NCI-H1105 (cell line): ENCODE data around the gene LPGAT1.
"Not testable (repeated sequence)": the region's sequence is repeated elsewhere in the genome, so short reads cannot be mapped to it uniquely, and the experiment has no call there.

ENCODE experiments used
- DNase-seq: peaks from one replicate; lab custom pipeline; 2025; lab: John Stamatoyannopoulos, UW

The LPGAT1 gene, protein sequence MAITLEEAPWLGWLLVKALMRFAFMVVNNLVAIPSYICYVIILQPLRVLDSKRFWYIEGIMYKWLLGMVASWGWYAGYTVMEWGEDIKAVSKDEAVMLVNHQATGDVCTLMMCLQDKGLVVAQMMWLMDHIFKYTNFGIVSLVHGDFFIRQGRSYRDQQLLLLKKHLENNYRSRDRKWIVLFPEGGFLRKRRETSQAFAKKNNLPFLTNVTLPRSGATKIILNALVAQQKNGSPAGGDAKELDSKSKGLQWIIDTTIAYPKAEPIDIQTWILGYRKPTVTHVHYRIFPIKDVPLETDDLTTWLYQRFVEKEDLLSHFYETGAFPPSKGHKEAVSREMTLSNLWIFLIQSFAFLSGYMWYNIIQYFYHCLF

DNA sequence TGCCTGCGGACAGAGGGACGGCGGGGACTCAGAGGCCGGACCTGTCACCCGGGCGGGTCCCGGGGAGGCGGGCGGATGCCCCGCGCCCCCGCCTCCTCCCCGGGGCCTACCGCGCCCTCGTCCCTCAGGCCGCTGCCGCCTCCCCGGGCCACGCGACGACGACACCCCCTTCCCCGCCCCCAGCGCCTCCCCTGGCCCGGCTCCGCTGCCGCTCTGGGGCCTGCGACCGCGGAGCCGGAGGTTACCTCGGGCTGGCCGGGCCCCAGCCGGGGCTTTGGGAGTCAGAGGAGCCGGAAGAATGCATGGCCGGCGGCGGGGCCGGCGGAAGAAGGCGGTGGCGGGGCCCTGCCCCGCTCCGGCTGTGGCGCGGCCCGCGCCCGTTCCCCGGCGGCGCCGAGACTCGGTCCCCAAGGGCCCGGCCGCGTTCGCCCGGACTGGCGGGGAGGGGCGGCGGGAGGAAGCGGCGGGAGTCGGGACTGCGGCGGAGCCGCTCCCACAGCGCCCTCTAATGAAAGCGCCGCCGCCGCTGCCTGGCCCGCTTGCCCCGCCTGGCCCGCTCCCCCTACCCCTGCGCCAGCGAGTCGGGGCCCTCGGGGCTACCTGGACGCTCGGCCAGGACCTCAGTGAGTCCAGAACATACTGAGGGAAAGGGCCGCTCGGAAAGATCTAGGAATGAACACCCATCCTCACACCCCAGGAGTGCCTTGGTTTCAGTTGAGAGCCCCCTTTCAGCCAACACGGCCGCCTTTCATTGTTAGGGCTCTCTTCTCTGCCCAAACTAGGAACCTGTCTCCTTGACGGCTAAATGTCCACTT lies at the start of gene LPGAT1:
LPGAT1 (minus strand) TSS at position 436 of the 815 bp plus-strand sequence. CDS start 1,467 bp downstream, outside the sequence.
- peak; percentile 83 for DNase-seq

DNA sequence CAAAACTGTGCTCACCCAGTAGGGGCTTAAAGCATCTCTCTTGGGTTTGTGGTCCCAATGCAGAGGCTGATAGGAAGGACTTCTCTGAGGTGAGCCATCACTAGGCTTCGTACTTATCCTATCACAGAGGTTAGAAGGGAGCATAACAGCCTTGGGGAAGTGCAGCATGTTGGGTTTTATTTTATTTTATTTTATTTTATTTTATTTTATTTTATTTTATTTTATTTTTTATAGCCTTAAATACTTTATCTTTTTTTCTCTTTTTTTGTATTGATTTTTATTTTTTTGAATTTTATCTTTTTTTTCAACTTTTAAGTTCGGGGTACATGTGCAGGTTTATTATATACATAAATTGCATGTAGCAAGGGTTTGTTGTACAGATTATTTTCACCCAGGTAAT lies 48.9 kb upstream of the LPGAT1 start:
- no peak for DNase-seq

DNA sequence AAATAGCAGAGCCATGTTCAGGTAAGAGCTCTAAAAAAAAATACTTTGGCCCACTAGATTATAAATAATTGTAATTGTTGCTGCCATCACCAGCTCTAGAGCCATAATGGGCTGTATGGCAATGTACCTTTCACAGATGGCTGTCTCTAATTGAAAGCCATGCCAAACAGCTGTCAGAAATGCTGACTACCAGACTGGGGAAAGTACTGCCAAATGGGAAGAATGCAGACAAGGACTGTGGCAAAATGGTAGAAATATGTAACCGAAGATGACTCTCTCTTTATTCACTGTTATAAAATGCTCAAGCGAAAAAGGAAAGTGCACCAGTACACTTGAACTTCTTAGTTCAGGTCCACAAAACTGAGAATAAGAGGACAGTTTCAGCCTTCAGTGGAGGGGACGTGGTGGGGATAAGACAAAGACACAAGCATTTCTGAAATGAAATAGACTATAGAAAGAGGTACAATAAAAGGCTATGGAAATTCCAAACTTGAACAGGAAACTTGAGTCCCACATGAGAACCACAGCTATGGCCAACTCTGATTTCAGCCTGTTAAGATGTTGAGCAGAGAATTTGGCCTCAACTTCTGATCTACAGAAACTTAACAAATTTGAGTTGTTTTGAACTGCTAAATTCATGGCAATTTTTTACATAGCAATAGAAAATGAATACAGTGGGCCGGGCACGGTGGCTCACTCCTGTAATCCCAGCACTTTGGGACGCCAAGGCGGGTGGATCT lies 46.5 kb upstream of the LPGAT1 start:
- no peak for DNase-seq

DNA sequence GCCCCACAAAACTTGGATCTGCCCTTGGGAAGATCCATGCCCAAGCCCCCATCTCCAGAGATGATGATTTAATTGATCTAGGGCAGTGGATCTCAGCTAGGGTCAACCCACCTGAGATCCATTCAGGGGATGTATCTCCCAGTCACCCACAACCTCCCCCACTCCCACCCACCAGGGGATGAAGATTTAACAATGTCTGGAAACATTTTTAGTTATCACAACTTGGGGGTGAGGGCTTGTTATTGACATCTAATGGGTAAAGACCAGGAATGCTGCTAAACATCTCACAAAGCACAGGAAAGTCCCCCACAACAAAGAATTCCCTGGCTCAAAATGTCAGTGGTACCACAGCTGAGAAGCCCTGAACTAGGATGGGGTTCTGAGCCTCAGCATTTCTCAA lies 45.0 kb upstream of the LPGAT1 start:
- DNase-seq = no peak

DNA sequence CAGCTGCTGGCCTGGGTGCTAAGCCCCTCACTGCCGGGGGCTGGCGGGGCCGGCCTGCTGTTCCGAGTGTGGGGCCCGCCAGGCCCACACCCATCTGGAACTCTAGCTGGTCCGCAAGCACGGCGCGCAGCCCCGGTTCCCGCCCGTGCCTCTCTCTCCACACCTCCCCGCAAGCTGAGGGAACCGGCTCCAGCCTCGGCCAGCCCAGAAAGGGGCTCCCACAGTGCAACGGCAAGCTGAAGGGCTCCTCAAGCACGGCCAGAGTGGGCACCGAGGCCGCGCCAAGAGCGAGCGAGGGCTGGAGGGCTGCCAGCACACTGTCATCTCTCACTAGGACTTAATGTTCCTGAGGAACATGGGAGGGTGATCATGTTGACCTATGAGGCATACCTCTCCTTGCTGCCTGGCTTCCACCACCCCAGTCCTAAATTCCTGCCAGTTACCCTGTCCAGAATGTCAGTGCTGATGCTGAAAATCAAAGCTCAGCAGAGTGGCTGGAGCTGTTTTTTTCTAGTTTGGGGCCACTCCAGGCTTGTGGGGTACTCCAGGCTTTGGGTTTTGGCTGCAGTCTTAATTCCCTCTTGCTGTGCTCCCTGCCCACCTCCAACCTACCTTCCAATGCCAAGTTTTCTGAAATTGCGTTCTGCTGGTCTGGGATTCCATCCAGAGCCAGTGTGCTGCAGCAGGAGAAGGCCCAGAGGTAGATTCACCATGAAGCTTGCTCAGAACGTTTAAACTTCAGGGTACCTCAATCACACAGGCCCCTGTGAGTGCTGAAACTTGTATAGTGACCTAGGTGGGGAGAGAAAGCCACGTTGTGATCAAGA lies 44.2 kb upstream of the LPGAT1 start:
- DNase-seq = no peak

DNA sequence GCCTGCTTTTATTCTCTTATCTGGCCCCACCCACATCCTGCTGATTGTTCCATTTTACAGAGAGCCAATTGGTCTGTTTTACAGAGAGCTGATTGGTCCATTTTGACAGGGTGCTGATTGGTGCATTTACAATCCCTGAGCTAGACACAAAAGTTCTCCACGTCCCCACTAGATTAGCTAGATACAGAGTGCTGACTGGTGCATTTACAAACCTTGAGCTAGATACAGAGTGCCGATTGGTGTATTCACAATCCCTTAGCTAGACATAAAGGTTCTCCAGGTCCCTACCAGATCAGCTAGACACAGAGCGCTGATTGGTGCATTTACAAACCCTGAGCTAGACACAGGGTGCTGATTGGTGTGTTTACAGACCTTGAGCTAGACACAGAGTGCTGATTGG lies 43.2 kb upstream of the LPGAT1 start:
- not testable (repeated sequence) for DNase-seq

DNA sequence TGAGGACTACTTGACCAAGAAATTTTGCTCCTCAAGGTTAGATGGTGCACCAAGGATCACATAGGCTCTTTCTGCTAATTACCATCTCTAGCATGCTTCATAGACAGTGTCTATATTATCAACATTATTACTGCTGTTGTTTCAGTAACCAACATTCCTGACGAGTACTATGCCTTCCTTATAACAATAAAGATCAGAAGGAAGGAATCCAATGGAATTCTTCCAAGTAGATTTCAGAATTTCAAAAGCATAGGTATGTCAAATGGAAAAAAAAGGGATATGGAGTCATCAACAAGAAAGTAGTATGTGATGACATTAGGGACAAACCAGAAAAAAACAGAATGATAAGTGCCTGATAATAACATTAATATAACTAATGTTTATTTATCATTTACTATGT lies 39.6 kb upstream of the LPGAT1 start:
- no peak for DNase-seq

DNA sequence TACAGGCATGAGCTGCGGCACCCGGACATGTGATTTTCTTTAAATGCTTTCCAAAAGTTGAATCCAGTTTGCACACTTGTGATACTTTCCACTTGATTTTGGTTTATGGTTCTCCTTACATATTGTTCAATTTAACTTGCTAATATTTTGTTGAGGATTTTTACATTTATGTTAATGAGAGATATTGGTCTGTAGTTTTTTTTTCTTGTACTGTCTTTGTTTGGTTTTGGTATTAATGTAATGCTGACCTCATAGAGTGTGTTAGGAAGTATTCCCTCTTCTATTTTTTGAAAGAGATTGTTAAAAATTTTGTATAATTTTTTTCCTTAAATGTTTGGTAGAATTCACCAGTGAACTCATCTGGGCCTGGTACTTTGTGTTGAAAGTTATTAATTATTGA lies 34.6 kb upstream of the LPGAT1 start:
- no peak for DNase-seq

DNA sequence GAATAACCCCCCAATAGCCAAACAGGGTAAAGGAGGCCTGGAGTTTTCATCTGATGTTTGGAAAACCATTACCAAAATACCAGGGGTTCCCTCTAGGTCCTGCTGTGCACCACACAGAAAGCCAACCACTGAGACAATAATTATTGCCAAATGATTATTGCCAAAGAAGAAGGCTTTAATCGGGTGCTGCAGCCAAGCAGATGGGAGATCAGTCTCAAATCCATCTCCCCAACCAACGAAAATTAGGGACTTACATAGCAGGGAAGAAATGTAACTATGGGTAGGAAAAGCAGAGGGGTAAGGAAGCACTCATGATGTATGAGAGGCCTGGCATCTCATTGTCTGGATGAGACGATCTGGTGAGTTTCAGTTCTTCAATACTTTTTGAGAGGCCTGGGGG lies 28.8 kb upstream of the LPGAT1 start:
- no peak for DNase-seq

DNA sequence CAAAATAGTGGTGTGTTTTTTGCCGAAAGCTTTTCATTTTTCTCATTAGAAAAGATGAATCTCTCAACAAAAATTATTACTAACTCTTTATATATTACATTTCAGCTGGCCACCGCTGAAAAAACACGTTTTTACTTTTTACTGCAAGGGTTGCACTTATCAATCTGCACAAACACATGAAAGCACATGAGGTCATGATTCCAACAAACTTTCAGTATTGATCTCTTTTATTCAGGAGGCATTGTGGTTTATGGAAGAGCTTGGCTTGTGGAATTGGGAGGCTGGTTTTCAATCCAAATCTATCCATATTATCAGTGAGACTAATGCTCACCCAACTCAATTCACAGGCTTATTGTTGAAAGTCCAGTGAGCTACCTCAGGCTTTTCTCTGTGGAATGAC lies 20.6 kb upstream of the LPGAT1 start:
- no peak for DNase-seq

DNA sequence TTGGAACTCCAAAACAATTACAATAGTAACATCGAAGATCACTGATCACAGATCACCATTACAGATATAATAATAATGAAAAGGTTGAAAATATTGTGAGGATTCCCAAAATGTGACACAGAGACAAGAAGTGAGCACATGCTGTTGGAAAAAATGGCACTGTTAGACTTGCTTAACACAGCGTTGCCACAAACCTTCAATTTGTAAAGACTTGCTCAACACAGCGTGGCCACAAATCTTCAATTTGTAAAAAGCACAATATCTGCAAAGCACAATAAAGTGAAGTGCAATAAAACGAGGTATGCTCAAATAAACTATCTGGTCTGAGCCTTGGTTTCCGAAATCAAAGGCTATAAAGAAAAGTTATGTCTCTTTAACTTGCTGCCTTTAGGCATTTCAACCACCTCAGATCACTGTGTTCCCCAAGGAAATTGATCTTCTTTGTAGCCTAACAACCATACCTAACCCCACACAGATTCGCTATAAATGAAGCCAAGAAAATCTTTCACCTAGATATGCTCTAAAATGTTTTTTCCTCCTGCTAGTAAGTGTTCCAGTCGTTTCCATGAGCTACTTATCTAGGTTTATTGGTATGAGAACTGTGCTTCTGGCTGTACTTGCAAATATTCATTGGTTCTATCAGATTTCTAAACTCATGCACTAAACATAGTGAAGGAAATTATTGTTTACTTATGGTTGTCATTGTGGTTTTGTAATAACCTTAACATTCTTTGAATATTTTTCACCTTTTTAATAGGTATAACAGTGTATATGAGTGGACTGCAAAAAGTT lies 13.1 kb upstream of the LPGAT1 start:
- DNase-seq = no peak

DNA sequence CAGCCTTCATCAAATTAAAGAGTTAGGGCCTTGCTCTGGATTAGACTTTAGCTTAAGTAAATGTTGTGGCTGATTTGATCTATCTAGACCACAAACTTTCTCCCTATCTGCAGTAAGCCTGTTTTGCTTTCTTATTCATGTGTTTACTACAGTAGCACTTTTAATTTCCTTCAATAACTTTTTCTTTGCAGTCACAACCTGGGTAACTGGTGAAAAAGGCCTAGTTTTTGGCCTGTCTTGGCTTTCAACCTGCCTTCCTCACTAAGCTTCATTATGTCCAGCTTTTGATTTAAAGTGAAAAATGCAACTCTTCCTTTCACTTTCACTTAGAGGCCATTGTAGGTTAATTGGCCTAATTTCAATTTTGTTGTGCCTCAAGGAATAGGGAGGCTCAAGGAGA lies 12.5 kb upstream of the LPGAT1 start:
- no peak for DNase-seq

DNA sequence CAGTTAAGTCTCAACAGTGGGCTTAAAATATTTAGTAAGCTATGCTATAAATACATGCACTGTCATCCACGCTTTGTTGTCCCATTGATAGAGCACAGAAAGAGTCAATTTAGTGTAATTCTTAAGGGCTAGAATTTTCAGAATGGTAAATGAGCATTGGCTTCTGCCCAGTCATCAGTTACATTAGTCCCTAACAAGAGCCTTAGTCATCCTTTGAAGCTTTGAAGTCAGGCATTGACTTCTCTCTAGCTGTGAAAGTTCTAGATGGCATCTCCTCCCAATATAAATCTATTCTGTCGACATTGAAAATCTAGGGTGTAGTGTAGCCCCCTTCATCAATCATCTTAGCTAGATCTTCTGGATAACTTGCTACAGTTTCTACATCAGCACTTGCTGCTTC lies 12.0 kb upstream of the LPGAT1 start:
- DNase-seq = no peak

DNA sequence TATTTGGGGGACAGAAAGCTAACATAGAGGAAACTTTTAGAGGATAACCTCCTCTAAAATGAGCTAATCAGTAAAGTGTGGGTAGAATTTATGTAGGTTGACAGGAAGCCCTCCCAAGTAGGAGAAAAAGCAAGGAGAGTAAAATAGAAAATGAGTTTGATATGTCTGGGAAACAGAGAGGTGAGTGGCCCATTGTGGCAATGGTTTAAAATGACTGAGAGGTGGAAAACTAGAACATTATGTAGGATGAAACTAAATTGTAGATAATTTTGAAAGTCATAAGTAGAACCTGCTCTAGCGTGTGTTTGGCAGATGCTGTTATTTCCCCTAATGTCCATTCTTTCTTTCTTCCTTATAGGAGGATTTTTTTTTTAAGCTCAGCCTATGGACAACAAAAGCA lies 8.5 kb upstream of the LPGAT1 start:
- DNase-seq = no peak

DNA sequence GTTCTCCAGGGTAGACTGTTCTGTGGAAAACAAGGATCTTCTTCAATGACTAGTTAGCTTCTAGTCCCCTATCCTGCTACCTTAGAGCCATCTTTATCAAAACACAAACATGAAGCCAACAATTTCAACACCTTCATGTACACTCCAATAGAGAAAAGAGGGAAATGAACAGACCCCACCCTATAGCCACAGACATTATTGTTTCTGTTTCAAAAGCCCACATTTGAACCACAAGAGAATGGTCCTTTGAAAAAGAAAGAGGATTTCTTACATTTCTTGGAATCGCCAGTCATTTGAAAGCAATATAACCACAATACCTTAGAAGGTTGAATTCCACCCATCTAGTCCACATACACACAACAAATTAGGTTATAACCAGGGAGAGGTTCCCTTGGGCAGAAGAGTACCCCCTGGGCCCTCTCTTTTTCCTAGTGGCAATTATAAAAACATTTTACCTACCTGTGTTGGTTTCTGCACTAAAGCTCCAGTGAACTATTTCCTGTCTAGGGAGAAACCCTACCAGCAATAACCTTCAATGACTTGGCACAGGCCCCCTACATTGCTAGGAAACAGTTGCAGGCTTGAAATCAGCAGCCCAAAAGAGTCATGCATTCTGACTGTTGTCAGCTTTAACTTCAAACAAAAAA lies 2.7 kb upstream of the LPGAT1 start:
- DNase-seq = no peak

DNA sequence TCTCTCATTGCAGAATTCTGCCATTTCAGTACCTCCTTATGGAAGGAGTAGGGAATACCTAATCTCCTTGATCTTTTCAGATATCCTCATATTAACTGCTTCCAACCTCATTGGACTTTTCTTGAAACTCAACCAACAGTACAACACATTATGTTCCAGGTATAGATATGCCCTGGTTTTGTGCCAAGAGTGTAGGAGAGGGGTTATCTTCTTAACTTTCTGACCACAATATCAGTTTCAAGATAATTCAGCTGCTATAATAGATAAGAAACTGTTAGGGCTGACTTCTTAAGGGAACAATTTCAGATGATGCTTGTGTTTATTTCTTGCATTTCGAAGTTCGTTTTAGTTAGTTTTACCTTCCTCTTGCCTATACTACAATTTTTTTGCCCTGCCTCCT lies 2.1 kb upstream of the LPGAT1 start:
- no peak for DNase-seq

DNA sequence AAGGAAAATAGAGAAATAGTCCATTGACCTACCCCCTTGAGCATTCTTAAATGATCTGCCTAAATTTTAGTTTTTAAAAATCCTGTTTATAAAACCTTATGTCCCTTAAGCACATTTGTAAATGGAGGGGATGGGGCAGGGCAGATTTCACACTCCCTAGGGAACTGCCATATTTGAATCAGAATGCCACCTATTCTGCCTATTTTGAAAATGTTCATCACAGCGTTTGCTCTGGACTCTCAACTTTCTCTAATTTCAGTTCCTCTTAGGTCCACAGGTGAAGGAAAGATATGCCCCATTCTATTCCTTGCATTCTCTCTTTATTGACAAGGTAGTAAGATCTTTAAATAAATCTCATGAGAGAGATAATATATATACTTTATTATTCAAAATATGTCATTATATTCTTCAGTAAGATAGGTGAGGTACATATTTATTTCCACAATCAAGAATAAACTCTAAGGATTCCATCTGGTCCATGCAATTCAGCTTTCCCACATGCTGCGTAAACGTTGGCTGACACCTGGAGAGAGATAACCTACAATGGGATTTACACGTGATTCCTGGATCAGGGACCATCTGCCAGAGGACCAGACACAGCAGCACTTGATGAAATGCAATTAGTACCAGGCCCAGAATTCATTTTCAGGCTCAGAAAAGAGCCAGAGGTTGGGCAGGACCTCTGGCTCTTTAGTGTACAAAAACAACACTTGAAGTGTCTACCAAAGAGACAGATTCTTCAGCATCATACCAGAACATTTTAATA lies 1.2 kb upstream of the LPGAT1 start:
- no peak for DNase-seq

DNA sequence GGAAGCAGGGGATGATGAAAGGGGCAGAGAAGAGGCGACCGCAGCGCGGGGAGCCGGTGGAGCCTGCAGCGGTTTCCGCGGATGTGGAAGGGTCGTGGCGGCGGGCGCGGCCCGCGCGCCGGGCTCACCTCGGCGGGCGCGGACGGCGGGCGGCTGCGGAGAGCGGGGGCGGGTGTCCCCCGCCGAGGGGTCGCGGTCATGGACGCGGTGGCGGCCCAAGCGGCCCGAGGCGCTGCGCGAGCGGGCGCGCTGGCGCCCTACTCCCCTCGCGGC lies 572 bp downstream of the LPGAT1 start:
- peak; percentile 19 for DNase-seq

DNA sequence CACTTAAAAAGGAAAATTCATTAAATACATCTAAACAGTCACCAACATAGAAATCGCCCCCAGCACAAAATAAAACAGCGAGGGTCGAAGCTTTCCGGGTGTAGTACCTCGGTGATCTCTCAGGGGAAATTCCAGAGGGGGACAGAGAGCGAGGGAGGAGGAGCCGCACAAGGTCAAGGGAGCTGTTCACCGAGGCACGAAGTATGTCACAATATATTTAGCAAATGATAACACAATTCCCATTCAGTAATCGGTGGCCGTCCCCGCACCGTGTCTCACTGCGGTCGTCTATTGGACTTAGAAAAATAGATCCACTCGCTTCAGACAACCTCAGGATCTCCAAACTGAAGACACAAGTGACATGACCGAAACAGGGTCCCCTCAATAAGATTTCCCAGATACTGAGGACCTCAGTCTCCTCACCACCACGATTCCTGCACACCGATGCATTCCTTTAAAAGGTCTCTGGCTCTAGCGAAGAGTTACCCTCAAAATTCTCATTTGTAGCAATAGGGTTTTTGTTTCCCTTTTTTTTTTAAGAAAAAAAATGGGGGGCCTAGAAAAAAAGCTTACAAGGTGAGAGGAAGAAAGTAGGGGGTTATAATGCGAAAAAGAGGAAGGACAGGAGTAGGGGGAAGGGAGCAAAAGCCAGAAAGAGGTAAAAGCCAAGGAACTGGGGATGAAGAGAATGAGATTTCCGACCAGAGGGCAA lies 1.1 kb downstream of the LPGAT1 start:
- DNase-seq = peak; percentile 10
